ENCODE data around the gene RGS2. TPM values are rescaled to one million over a fixed set of nuclear protein-coding genes. Genes with fewer than 3 reads are reported as not detected.

Gene RGS2
- total RNA-seq, 1 experiment from 2014 or later: 1,186 TPM

Other genes with a start within 250 kb of the RGS2 start
- not detected in 2 replicates for gene RGS1, start 233.3 kb upstream of the RGS2 start, total RNA-seq (2014; rRNA removed; shearing (Covaris generic))
- not detected in 2 replicates for gene RGS13, start 172.9 kb upstream of the RGS2 start, total RNA-seq (2014; rRNA removed; shearing (Covaris generic))

All from NCI-H460 (cell line).